GM06990 (cell line): Measurements from ENCODE around the gene LDB3.

Experiments
- DNase-seq: peaks from one replicate; pipeline ENCODE4 v3.0.0-alpha.2; 2011; ENCODE audit not compliant: insufficient read length; ENCODE audit errors: extremely low read depth
- H3K27me3 ChIP-seq: replicated peaks from 2 replicates; pipeline ENCODE4 v1.6.0; 2011; ENCODE audit warnings: low read length; ENCODE audit not compliant: control insufficient read depth, insufficient read depth
- H3K36me3 ChIP-seq: 2 replicates; pipeline ENCODE4 v1.5.1; 2011; ENCODE audit warnings: low read length; ENCODE audit not compliant: control insufficient read depth, insufficient read depth
- H3K4me3 ChIP-seq: replicated peaks from 2 replicates; pipeline ENCODE4 v1.5.1; 2011; ENCODE audit warnings: low read depth, mild to moderate bottlenecking, control low read depth, low read length
- CTCF ChIP-seq: IDR thresholded peaks from 2 replicates; pipeline ENCODE4 v1.5.1; 2011; ENCODE audit warnings: low read length, control low read depth, mild to moderate bottlenecking, inconsistent platforms; ENCODE audit not compliant: insufficient read depth, poor library complexity, severe bottlenecking

LDB3 gene

GRCh38 chr10:86747796-86748581 is 79.7 kb downstream of the LDB3 start:
- Histone ChIP-seq H3K27me3 (no peaks in the 10 kb centered on the region), H3K4me3 (no peak overlapping the region), H3K36me3 (no peaks in the 10 kb centered on the region)
- TF ChIP-seq CTCF = no peak
- DNase-seq = no peak

GRCh38 chr10:86749854-86750253 is 81.5 kb downstream of the LDB3 start:
- Histone ChIP-seq H3K36me3 (no peaks in the 10 kb centered on the region), H3K4me3 (no peak overlapping the region), H3K27me3 (no peaks in the 10 kb centered on the region)
- no peak for DNase-seq
- no peak for TF ChIP-seq CTCF

GRCh38 chr10:86751477-86751876 is 83.2 kb downstream of the LDB3 start:
- no peaks in the 10 kb centered on the region for H3K36me3 ChIP-seq
- H3K27me3 ChIP-seq = no peaks in the 10 kb centered on the region
- TF ChIP-seq CTCF = no peak
- no peak for DNase-seq
- H3K4me3 ChIP-seq = no peak overlapping the region

- no peak for TF ChIP-seq CTCF
- no peak for DNase-seq
- H3K27me3 ChIP-seq = no peaks in the 10 kb centered on the region
- H3K4me3 ChIP-seq = no peak overlapping the region
- no peaks in the 10 kb centered on the region for H3K36me3 ChIP-seq
Measured at GRCh38 chr10:86752311-86752710, 84.0 kb downstream of the LDB3 start.

GRCh38 chr10:86753051-86753450 is 84.7 kb downstream of the LDB3 start:
- no peak overlapping the region for H3K4me3 ChIP-seq
- H3K27me3 ChIP-seq = no peaks in the 10 kb centered on the region
- no peaks in the 10 kb centered on the region for H3K36me3 ChIP-seq
- TF ChIP-seq CTCF = no peak
- DNase-seq = peak; percentile 35
